ENCODE results near the gene DENND5A. TPM values are rescaled to one million over a fixed set of nuclear protein-coding genes. Genes with fewer than 3 reads are reported as not detected.

DENND5A gene
- total and polyA plus RNA-seq, 2 of the 8 experiments (the other 6 are each of a cell fraction or from before 2014, with no cell fraction given), result 65.7 to 139 TPM

GRCh38 chr11:9314291-9315077 is 49.3 kb upstream of the DENND5A start, which contains the start of gene TMEM41B (continued):
- no peak for TF ChIP-seq CHD7 (IDR thresholded peaks at IDR 0.05; ENCODE audit: insufficient replicate concordance, low read length)
- no peak for TF ChIP-seq HDAC6 (IDR thresholded peaks at IDR 0.05; ENCODE audit: low read depth, low read length)
- TF ChIP-seq E2F6 (IDR thresholded peaks at IDR 0.05), result no peak
- peak; percentile 85 for TF ChIP-seq TBP (IDR thresholded peaks at IDR 0.05; ENCODE audit: low read depth, low read length)
- TF ChIP-seq SP4 (IDR thresholded peaks at IDR 0.05; ENCODE audit: low read length), result peak; percentile 70; the same call in 1 of the 2 replicates
- no peak for TF ChIP-seq JUN (IDR thresholded peaks at IDR 0.05; ENCODE audit: low read depth, low read length)
- TF ChIP-seq CHD2 (IDR thresholded peaks at IDR 0.05; ENCODE audit: low read length), result peak; percentile 84
- TF ChIP-seq POLR2AphosphoS5 (IDR thresholded peaks at IDR 0.05; ENCODE audit: low read depth, low read length), result peak; percentile 73
- TF ChIP-seq KDM1A (IDR thresholded peaks at IDR 0.05; ENCODE audit: borderline replicate concordance, low read length), result no peak
- peak; percentile 94 for TF ChIP-seq CREB1 (IDR thresholded peaks at IDR 0.05)
- no peak for TF ChIP-seq KDM5A (IDR thresholded peaks at IDR 0.05; ENCODE audit: low read length)

All from H1 (cell line).